Fibroblast of lung (primary cell): Measurements from ENCODE around the gene HCFC1. TPM values are rescaled to one million over a fixed set of nuclear protein-coding genes. Genes with fewer than 3 reads are reported as not detected.

Experiments used
- DNase-seq, 2 donors: peaks; one replicate each; pipeline versions ENCODE4 v3.0.0 to v3.0.0-alpha.2; 2010; ENCODE audit warnings: low read depth in 2 of 2
- H2AFZ ChIP-seq: 2 replicates; pipeline ENCODE4 v1.5.1; 2012; ENCODE audit warnings: low read length, control low read depth, inconsistent platforms
- H3K27ac ChIP-seq: 2 replicates; pipeline ENCODE4 v1.5.1; 2011; ENCODE audit warnings: low read length, control low read depth; ENCODE audit not compliant: insufficient read depth
- H3K27me3 ChIP-seq: 2 replicates; pipeline ENCODE4 v1.5.1; 2011; ENCODE audit warnings: mild to moderate bottlenecking, low read length; ENCODE audit not compliant: control insufficient read depth, insufficient read depth
- H3K36me3 ChIP-seq: 2 replicates; pipeline ENCODE4 v1.5.1; 2011; ENCODE audit warnings: low read length; ENCODE audit not compliant: control insufficient read depth, insufficient read depth
- H3K4me1 ChIP-seq: 2 replicates; pipeline ENCODE4 v1.5.1; 2011; ENCODE audit warnings: low read length; ENCODE audit not compliant: control insufficient read depth, insufficient read depth; ENCODE audit errors: extremely low read depth
- H3K4me2 ChIP-seq: 2 replicates; pipeline ENCODE4 v1.5.1; 2011; ENCODE audit warnings: low read length, control low read depth; ENCODE audit not compliant: insufficient read depth; ENCODE audit errors: extremely low read depth
- H3K4me3 ChIP-seq, 4 experiments: fragments of 200-600 bp in 1 of 4; sonication (generic) in 1 of 4; replicated peaks in 1 of 4; 2 replicates each; pipeline ENCODE4 v1.5.1; 2011 to 2016; ENCODE audit warnings: low read length in 4 of 4, low read depth in 3 of 4, mild to moderate bottlenecking in 3 of 4, control low read depth in 2 of 4, inconsistent platforms in 1 of 4, mixed read lengths in 1 of 4; ENCODE audit not compliant: insufficient read depth in 1 of 4; ENCODE audit errors: control extremely low read depth in 1 of 4
- H3K79me2 ChIP-seq: 2 replicates; pipeline ENCODE4 v1.5.1; 2012; ENCODE audit warnings: mild to moderate bottlenecking, low read length, inconsistent platforms; ENCODE audit not compliant: control insufficient read depth, insufficient read depth
- H3K9ac ChIP-seq: 2 replicates; pipeline ENCODE4 v1.5.1; 2011; ENCODE audit warnings: mild to moderate bottlenecking, low read length, control low read depth; ENCODE audit not compliant: insufficient read depth
- H3K9me3 ChIP-seq: 2 replicates; pipeline ENCODE4 v1.5.1; 2012; ENCODE audit warnings: low read depth, low read length; ENCODE audit not compliant: control insufficient read depth, insufficient read depth
- H4K20me1 ChIP-seq: 2 replicates; pipeline ENCODE4 v1.5.1; 2011; ENCODE audit warnings: low read length; ENCODE audit not compliant: control insufficient read depth, insufficient read depth; ENCODE audit errors: extremely low read depth
- EZH2 ChIP-seq: IDR thresholded peaks from 2 replicates; pipeline ENCODE4 v1.5.1; 2012; ENCODE audit warnings: low read length, control low read depth, mild to moderate bottlenecking; ENCODE audit errors: missing control alignments
- polyA plus RNA-seq, 2 donors: library from polyadenylated mRNA; depleted of rRNA in 1 of 2; stranded (reverse) in 1 of 2; unstranded in 1 of 2; fragments of >200 nt; gene quantifications; 2 replicates each; pipeline ENCODE4 v1.2.1, GENCODE V29; 2011 to 2012; ENCODE audit warnings: missing spikeins in 1 of 2
- total RNA-seq: library from RNA; depleted of rRNA; stranded (reverse); fragments of >200 nt; gene quantifications from 2 replicates; pipeline ENCODE4 v1.2.1, GENCODE V29; 2014
- TF ChIP-seq, protein P1 (sequence below), 2 donors: IDR thresholded peaks in 1 of 2; conservative IDR thresholded peaks in 1 of 2; 1 replicate in 1 of 2; 2 replicates in 1 of 2; pipeline ENCODE4 v1.5.1; 2011 to 2012; ENCODE audit warnings: low read length in 2 of 2, control low read depth in 1 of 2, inconsistent platforms in 1 of 2, low read depth in 1 of 2, mild to moderate bottlenecking in 1 of 2

HCFC1 gene
- total and polyA plus RNA-seq, 2 donors (not counting 1 experiment from before 2014, with no cell fraction given): 3.0 to 10.2 TPM

DNA sequence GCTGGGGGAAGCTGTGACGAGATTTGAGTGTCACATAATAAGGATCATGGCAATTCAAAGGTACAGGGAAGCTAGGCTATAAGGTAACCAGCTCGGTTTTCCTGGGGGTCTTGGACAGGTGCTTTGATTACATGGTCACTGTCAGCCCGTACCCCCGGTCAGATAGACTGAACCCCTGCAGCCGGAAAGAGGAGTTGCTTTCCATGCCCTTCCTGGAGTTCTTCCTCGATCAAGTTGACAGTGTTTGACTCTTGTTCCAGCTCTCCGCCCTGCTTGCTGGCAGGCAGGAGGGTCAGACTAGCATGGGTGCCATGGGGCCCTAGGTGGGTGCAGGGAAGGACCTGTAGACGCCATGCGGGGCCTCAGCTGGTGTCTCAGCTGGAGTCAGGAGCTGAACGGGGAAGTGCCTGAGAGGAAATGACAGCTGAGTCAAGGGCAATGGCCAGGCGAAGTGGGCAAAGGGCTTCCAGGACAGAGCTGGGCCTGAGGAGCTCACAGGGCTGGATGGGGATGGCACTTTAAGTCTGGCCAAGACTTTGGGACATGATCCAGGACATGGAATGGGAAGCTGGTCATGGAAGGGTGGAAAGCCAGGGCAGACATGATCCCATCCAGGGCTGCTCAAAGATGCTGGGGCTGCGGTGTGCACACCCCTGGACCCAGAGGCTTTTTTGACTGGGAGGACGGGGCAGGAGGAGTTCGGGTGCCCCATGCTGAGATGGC, 2.5 kb upstream of the HCFC1 start:
- DNase-seq: no peak
- H3K9ac ChIP-seq: no peak overlapping the region

DNA sequence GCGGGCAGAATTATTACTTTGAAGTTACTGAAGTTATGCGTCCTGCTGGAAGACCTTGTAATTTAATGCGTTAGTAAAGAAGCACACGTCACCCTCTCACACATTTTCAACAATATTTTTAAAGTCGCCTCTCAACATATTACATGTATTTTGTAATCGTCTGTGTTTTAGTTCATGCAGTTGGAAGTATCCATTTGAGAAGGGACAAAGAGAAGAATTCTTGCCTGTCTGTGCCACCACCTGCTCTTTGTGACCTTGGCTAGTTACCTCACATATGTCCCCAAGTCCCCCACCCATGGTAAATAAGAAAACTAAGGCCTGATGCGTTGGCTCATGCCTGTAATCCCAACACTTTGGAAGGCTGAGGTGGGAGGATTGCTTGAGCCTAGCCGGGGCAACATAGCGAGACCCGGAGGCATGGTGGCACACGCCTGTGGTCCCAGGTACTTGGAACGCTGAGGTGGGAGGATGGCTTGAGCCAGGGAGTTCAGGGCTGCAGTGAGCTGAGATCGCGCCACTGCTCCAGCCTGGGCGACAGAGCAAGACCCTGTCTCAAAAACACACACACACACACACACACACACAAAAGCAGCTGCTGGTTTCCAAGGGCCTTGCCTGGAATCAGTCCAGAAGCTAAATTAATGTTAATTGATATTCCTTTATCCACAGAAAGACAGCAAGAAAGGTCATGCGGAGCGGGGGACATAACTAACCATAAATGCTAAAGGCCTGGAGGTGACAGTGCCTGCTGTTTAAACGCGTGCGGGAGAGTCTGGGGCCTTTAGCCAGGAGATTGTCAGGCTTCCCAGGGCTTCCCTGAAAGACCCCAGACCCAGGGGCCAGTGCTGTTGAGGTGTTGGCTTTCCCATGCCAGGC, 1.7 kb upstream of the HCFC1 start:
- Histone ChIP-seq H2AFZ (no peak overlapping the region), H3K27me3 (no peaks in the 10 kb centered on the region), H3K4me3 (peak overlapping the region; percentile 44 to 84 (median 55)), H3K9me3 (no peaks in the 10 kb centered on the region), H3K79me2 (peaks cover 35% of the 10 kb centered on the region), H3K36me3 (no peaks in the 10 kb centered on the region), H3K9ac (peak overlapping the region; percentile 98), H3K4me1 (peaks cover 7% of the 10 kb centered on the region), H3K27ac (peak overlapping the region; percentile 63), H4K20me1 (no peaks in the 10 kb centered on the region), H3K4me2 (peak overlapping the region; percentile 96)
- no peak for DNase-seq
- TF ChIP-seq EZH2: no peak
- TF ChIP-seq, protein P1, sequence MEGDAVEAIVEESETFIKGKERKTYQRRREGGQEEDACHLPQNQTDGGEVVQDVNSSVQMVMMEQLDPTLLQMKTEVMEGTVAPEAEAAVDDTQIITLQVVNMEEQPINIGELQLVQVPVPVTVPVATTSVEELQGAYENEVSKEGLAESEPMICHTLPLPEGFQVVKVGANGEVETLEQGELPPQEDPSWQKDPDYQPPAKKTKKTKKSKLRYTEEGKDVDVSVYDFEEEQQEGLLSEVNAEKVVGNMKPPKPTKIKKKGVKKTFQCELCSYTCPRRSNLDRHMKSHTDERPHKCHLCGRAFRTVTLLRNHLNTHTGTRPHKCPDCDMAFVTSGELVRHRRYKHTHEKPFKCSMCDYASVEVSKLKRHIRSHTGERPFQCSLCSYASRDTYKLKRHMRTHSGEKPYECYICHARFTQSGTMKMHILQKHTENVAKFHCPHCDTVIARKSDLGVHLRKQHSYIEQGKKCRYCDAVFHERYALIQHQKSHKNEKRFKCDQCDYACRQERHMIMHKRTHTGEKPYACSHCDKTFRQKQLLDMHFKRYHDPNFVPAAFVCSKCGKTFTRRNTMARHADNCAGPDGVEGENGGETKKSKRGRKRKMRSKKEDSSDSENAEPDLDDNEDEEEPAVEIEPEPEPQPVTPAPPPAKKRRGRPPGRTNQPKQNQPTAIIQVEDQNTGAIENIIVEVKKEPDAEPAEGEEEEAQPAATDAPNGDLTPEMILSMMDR (conservative IDR thresholded peaks at IDR 0.05 in 1 of 2, IDR thresholded peaks at IDR 0.05 in 1 of 2; ENCODE audit: low read depth in 1 of 2, low read length in 2 of 2): no peak

More for the DNA sequence above, 2.5 kb upstream of the HCFC1 start:
- Histone ChIP-seq H4K20me1 (no peaks in the 10 kb centered on the region), H3K4me3 (peak overlapping the region in 3 of 4 experiments; percentile 2 to 64 (median 8)), H3K4me2 (peak overlapping the region; percentile 96), H2AFZ (no peak overlapping the region), H3K9me3 (no peaks in the 10 kb centered on the region), H3K27ac (no peak overlapping the region), H3K27me3 (no peaks in the 10 kb centered on the region), H3K36me3 (no peaks in the 10 kb centered on the region), H3K79me2 (peaks cover 27% of the 10 kb centered on the region), H3K4me1 (peaks cover 4% of the 10 kb centered on the region)
- TF ChIP-seq, protein P1 (conservative IDR thresholded peaks at IDR 0.05 in 1 of 2, IDR thresholded peaks at IDR 0.05 in 1 of 2; ENCODE audit: low read depth in 1 of 2, low read length in 2 of 2): no peak
- no peak for TF ChIP-seq EZH2
